CD14-positive monocyte (primary cell): ENCODE measurements around the gene SYCP2L. TPM values are rescaled to one million over a fixed set of nuclear protein-coding genes. Genes with fewer than 3 reads are reported as not detected.

Experiments used
- DNase-seq, 3 donors: peaks; one replicate each; pipeline ENCODE4 v3.0.0-alpha.2; 2011 to 2022
- H2AFZ ChIP-seq: 2 replicates; pipeline ENCODE4 v1.6.0; 2012; ENCODE audit warnings: mild to moderate bottlenecking, low read depth, low read length, inconsistent platforms; ENCODE audit not compliant: insufficient read depth, poor library complexity, severe bottlenecking
- H3K27ac ChIP-seq, 2 donors: 1 replicate in 1 of 2; 2 replicates in 1 of 2; pipeline ENCODE4 v1.5.1; 2012 to 2013; ENCODE audit warnings: low read length in 2 of 2, control low read depth in 1 of 2, inconsistent platforms in 1 of 2, low read depth in 1 of 2, mild to moderate bottlenecking in 1 of 2
- H3K27me3 ChIP-seq, 2 donors: one replicate each; pipeline versions ENCODE4 v1.6.0 to v1.6.1; 2011 to 2013; ENCODE audit warnings: low read length in 2 of 2; ENCODE audit not compliant: control insufficient read depth in 2 of 2, insufficient read depth in 2 of 2
- H3K36me3 ChIP-seq, 2 donors: replicated peaks in 1 of 2; 1 replicate in 1 of 2; 2 replicates in 1 of 2; pipeline versions ENCODE4 v1.5.1 to v1.6.1; 2012 to 2013; ENCODE audit warnings: low read length in 2 of 2, control low read depth in 1 of 2, inconsistent platforms in 1 of 2, mild to moderate bottlenecking in 1 of 2; ENCODE audit not compliant: insufficient read depth in 2 of 2, control insufficient read depth in 1 of 2
- H3K4me1 ChIP-seq, 2 donors: 1 replicate in 1 of 2; 2 replicates in 1 of 2; pipeline versions ENCODE4 v1.5.1 to v1.6.1; 2012 to 2013; ENCODE audit warnings: low read length in 2 of 2, control low read depth in 1 of 2, inconsistent platforms in 1 of 2, mild to moderate bottlenecking in 1 of 2, moderate library complexity in 1 of 2; ENCODE audit not compliant: insufficient read depth in 2 of 2, control insufficient read depth in 1 of 2
- H3K4me2 ChIP-seq: replicated peaks from 2 replicates; pipeline ENCODE3; 2012; ENCODE audit warnings: low read length, moderate library complexity, mild to moderate bottlenecking; ENCODE audit not compliant: poor library complexity, severe bottlenecking; ENCODE audit errors: extremely low read depth
- H3K4me3 ChIP-seq, 3 experiments: fragments of 200-600 bp in 1 of 3; sonication (generic) in 1 of 3; replicated peaks in 1 of 3; 1 replicate in 2 of 3; 2 replicates in 1 of 3; pipeline ENCODE4 v1.5.1; 2011 to 2013; ENCODE audit warnings: low read length in 3 of 3, mild to moderate bottlenecking in 3 of 3, control low read depth in 2 of 3, low read depth in 2 of 3, inconsistent platforms in 1 of 3, moderate library complexity in 1 of 3
- H3K79me2 ChIP-seq: 2 replicates; pipeline ENCODE4 v1.6.0; 2012; ENCODE audit warnings: mild to moderate bottlenecking, control low read depth, inconsistent platforms, low read length, moderate library complexity; ENCODE audit not compliant: insufficient read depth
- H3K9ac ChIP-seq: 2 replicates; pipeline ENCODE4 v1.6.0; 2017; ENCODE audit warnings: low read length, mild to moderate bottlenecking; ENCODE audit not compliant: insufficient read depth, poor library complexity, severe bottlenecking
- H3K9me3 ChIP-seq, 2 donors: replicated peaks in 1 of 2; 1 replicate in 1 of 2; 2 replicates in 1 of 2; pipeline versions ENCODE4 v1.5.1 to v1.6.1; 2012 to 2013; ENCODE audit warnings: low read length in 2 of 2, control low read depth in 1 of 2; ENCODE audit not compliant: control insufficient read depth in 1 of 2, insufficient read depth in 1 of 2
- H4K20me1 ChIP-seq: 2 replicates; pipeline ENCODE4 v1.6.0; 2012; ENCODE audit warnings: mild to moderate bottlenecking, low read length, control low read depth, moderate library complexity; ENCODE audit not compliant: insufficient read depth
- H3K27ac Mint-ChIP-seq, 7 donors: one replicate each; pipeline ENCODE4 v1.8.0; 2020; ENCODE audit warnings: mild to moderate bottlenecking in 7 of 7, mixed read lengths in 7 of 7, moderate library complexity in 6 of 7, inconsistent platforms in 2 of 7
- H3K27me3 Mint-ChIP-seq, 3 donors: one replicate each; pipeline ENCODE4 v1.8.0; 2021 to 2022; ENCODE audit warnings: low read depth in 3 of 3, mild to moderate bottlenecking in 3 of 3, mixed read lengths in 3 of 3, moderate library complexity in 3 of 3, inconsistent platforms in 1 of 3
- H3K36me3 Mint-ChIP-seq, 2 donors: one replicate each; pipeline ENCODE4 v1.8.0; 2020; ENCODE audit warnings: mixed read lengths in 2 of 2, inconsistent platforms in 1 of 2, mild to moderate bottlenecking in 1 of 2
- H3K4me1 Mint-ChIP-seq: one replicate; pipeline ENCODE4 v1.8.0; 2020; ENCODE audit warnings: mild to moderate bottlenecking, mixed read lengths
- H3K4me3 Mint-ChIP-seq, 2 donors: one replicate each; pipeline ENCODE4 v1.8.0; 2020; ENCODE audit warnings: mild to moderate bottlenecking in 2 of 2, mixed read lengths in 2 of 2, moderate library complexity in 1 of 2
- H3K9me3 Mint-ChIP-seq, 7 donors: one replicate each; pipeline ENCODE4 v1.8.0; 2020 to 2022; ENCODE audit warnings: mixed read lengths in 7 of 7, mild to moderate bottlenecking in 6 of 7, moderate library complexity in 6 of 7, inconsistent platforms in 2 of 7
- CTCF ChIP-seq: fragments of 200-600 bp; IDR thresholded peaks from one replicate; pipeline ENCODE4 v1.8.0; 2022; ENCODE audit warnings: antibody characterized with exemption, mild to moderate bottlenecking
- WGBS: methylation state at CpG from one replicate; pipeline ENCODE4 v1.1.5; 2013; ENCODE audit warnings: missing lambda C conversion rate; ENCODE audit not compliant: insufficient coverage; 5-methylcytosine and 5-hydroxymethylcytosine counted together
- intact Hi-C, 2 donors: fragments of 100-400 bp; cut with micrococcal nuclease; formaldehyde crosslinking; loops; one replicate each; pipeline versions ENCODE4 v1.15.0 to v1.15.1; 2023
- polyA plus RNA-seq, 3 donors: library from polyadenylated mRNA; depleted of rRNA in 1 of 3; unstranded in 2 of 3; stranded (reverse) in 1 of 3; fragments of 300-500 nt in 2 of 3; fragments of >200 nt in 1 of 3; fragmentation: Illumina TruSeq in 2 of 3; gene quantifications; 1 replicate in 2 of 3; 2 replicates in 1 of 3; pipeline ENCODE4 v1.2.3, GENCODE V29; 2012 to 2021

The SYCP2L gene
- polyA plus RNA-seq, 3 donors, result 0.08 TPM; not detected in 2

DNA sequence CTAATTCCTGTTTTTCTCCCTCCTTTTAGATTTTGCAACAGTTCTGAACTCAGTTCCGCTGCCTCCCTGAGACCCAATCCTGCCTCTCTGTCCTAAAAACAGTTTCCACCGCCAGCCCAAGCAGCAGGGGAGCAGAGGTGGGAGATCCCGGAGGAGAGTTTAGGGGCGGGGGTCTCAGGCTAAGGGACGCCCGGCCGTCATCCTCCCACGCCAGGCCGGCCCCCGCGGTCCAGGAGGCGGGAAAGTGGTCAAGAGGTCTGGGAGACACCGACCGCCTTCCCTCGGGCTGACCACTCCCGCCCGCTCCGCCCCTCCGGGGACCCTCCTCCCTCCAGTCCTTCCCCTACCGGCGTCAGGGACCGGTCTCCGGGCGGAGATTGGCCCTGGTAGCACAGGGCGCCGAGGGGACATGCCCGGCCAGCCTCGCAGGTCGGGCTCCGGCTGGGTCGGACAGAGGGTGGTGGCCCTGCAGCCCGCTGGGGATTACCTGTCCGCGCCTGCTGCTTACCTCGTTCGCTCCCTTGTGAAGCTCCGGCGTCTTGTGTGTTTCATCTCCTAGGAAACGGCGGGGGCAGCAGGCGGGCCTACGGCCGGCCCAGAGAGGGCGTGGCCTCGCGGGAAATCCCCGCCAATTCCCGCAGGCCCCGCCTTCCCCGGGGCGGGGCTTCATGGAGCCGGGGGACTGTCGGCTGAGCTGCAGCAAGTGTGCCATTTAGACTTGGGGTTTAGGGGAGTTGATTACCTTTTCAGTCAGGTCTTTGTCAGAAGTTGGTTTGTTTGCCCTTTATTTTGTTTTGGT lies 48.7 kb upstream of the SYCP2L start, which contains the start of gene MAK:
Gene MAK, minus strand, starts transcription at position 545 of the 799 bp plus-strand sequence. CDS start 7,891 bp downstream, outside the sequence.
- Histone ChIP-seq H3K4me3 (peak within 1 kb of the TSS; percentile 72 to 81 (median 76)), H3K9ac (peak within 1 kb of the TSS; percentile 75), H3K4me1 (peaks cover 20 to 26% of the 10 kb centered on the region in 2 donors), H3K9me3 (peaks cover 3 to 5% of the 10 kb centered on the region in 2 donors), H4K20me1 (no peaks in the 10 kb centered on the region), H3K4me2 (peak within 1 kb of the TSS; percentile 92), H3K36me3 (no peaks in the 10 kb centered on the region), H2AFZ (peak within 1 kb of the TSS; percentile 73), H3K27ac (peak within 1 kb of the TSS; percentile 49 to 86), H3K27me3 (peaks cover 30 to 42% of the 10 kb centered on the region in 2 donors), H3K79me2 (no peaks in the 10 kb centered on the region)
- peak; percentile 80 to 84 (median 82) for DNase-seq
- under 1% methylated on average over 49 of the region's 53 CpGs for WGBS
- peaks cover 0 to 20% (median 6%) of the 10 kb centered on the region in 7 donors for H3K9me3 Mint-ChIP-seq
- no peak for TF ChIP-seq CTCF
- intact Hi-C loops, result no loop called here
- H3K27ac Mint-ChIP-seq, result peak within 1 kb of the TSS; percentile 92 to 98 (median 94)
- peaks cover 20% of the 10 kb centered on the region for H3K4me1 Mint-ChIP-seq
- H3K4me3 Mint-ChIP-seq, result peak within 1 kb of the TSS; percentile 83 to 94
- peaks cover 0 to 6% of the 10 kb centered on the region in 2 donors for H3K36me3 Mint-ChIP-seq
- peaks cover 46 to 64% (median 48%) of the 10 kb centered on the region in 3 donors for H3K27me3 Mint-ChIP-seq

DNA sequence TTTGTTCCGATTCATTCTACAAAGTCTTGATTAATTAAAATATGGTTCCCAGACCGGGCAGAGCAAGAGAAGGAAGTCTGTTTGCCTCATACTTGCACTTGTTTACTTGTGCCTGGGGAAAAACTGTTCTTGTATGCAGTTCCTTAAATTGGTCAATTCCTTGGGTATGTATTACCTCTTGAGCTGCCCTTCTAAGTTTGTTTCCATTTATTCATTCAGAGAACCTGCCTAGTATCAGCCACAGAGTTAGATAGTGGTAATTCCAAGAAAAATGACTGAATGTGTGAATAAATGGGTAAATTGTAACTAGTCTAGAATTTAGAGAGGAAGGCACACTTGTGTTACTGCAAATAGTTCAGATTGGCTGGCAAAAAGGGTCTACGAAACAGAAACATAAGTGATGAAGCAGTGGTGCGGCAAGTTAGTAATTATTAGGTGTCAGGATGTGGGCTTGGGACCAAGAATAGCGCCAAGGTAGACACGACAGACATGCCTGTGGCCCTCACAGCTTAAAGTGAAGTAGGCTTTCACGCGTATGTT lies 48.0 kb upstream of the SYCP2L start:
- peaks cover 0 to 20% (median 6%) of the 10 kb centered on the region in 7 donors for H3K9me3 Mint-ChIP-seq
- intact Hi-C loops, result no loop called here

More for the DNA sequence above, 48.0 kb upstream of the SYCP2L start:
- Histone ChIP-seq H2AFZ (peak overlapping the region; percentile 73), H3K36me3 (no peaks in the 10 kb centered on the region), H3K79me2 (no peaks in the 10 kb centered on the region), H3K4me2 (peak overlapping the region; percentile 92), H3K9me3 (peaks cover 3 to 5% of the 10 kb centered on the region in 2 donors), H3K9ac (peak overlapping the region; percentile 75), H3K4me3 (peak overlapping the region; percentile 72 to 81 (median 76)), H3K4me1 (peaks cover 20 to 26% of the 10 kb centered on the region in 2 donors), H3K27ac (peak overlapping the region; percentile 49 to 86), H4K20me1 (no peaks in the 10 kb centered on the region), H3K27me3 (peaks cover 30 to 45% of the 10 kb centered on the region in 2 donors)
- Mint-ChIP-seq H3K27ac (peak overlapping the region; percentile 92 to 98 (median 94)), H3K36me3 (peaks cover 0 to 6% of the 10 kb centered on the region in 2 donors), H3K4me1 (peaks cover 20% of the 10 kb centered on the region), H3K4me3 (peak overlapping the region; percentile 83 to 94), H3K27me3 (peaks cover 46 to 66% (median 51%) of the 10 kb centered on the region in 3 donors)
- TF ChIP-seq CTCF, result no peak
- peak in 2 of 3 donors; percentile 70 to 75 for DNase-seq
- WGBS, result 64% methylated on average over 8 of the region's 8 CpGs
